CD4-positive, alpha-beta memory T cell (primary cell): ENCODE results near the gene NPAS2. TPM values are rescaled to one million over a fixed set of nuclear protein-coding genes. Genes with fewer than 3 reads are reported as not detected.

Source experiments
- CTCF ChIA-PET: fragments of 350-600 bp; sonication (Branson Sonifier 250); formaldehyde crosslinking; loops from one replicate; lab custom pipeline; 2021; ENCODE audit warnings: inconsistent platforms; ENCODE audit not compliant: partially characterized antibody; lab: Charles Lee
- POLR2A ChIA-PET: fragments of 350-600 bp; sonication (Branson Sonifier 250); formaldehyde crosslinking; loops from one replicate; lab custom pipeline; 2021; ENCODE audit not compliant: partially characterized antibody; lab: Charles Lee
- DNase-seq, 5 donors: peaks; one replicate each; pipeline versions ENCODE4 v3.0.0 to v3.0.0-alpha.2; 2020 to 2022; ENCODE audit warnings: mixed read lengths in 1 of 5
- H3K27ac ChIP-seq: one replicate; pipeline ENCODE4 v1.7.0; 2013; ENCODE audit warnings: low read depth, low read length
- H3K27me3 ChIP-seq: 2 replicates; pipeline ENCODE4 v1.7.0; 2013; ENCODE audit warnings: mild to moderate bottlenecking, low read length, moderate library complexity; ENCODE audit not compliant: insufficient read depth
- H3K36me3 ChIP-seq: 2 replicates; pipeline ENCODE4 v1.7.0; 2013; ENCODE audit warnings: mild to moderate bottlenecking, low read length, moderate library complexity; ENCODE audit not compliant: insufficient read depth
- H3K4me1 ChIP-seq: 2 replicates; pipeline ENCODE4 v1.7.0; 2013; ENCODE audit warnings: mild to moderate bottlenecking, low read length, moderate library complexity; ENCODE audit not compliant: insufficient read depth
- H3K4me3 ChIP-seq, 2 donors: one replicate each; pipeline ENCODE4 v1.7.0; 2013; ENCODE audit warnings: low read length in 2 of 2, mild to moderate bottlenecking in 1 of 2
- H3K9me3 ChIP-seq, 2 donors: one replicate each; pipeline ENCODE4 v1.7.0; 2013; ENCODE audit warnings: low read length in 2 of 2, control low read depth in 1 of 2; ENCODE audit not compliant: control insufficient read depth in 1 of 2
- H3K27ac Mint-ChIP-seq, 7 donors: one replicate each; pipeline ENCODE4 v1.8.0; 2020 to 2021; ENCODE audit warnings: mixed read lengths in 7 of 7, mild to moderate bottlenecking in 6 of 7, inconsistent platforms in 3 of 7, moderate library complexity in 3 of 7
- H3K27me3 Mint-ChIP-seq, 2 donors: one replicate each; pipeline ENCODE4 v1.8.0; 2020 to 2021; ENCODE audit warnings: mixed read lengths in 2 of 2
- H3K36me3 Mint-ChIP-seq, 2 donors: one replicate each; pipeline ENCODE4 v1.8.0; 2020 to 2021; ENCODE audit warnings: mixed read lengths in 2 of 2, inconsistent platforms in 1 of 2, mild to moderate bottlenecking in 1 of 2
- H3K4me1 Mint-ChIP-seq, 4 donors: one replicate each; pipeline ENCODE4 v1.8.0; 2020 to 2021; ENCODE audit warnings: mixed read lengths in 4 of 4, mild to moderate bottlenecking in 1 of 4
- H3K4me3 Mint-ChIP-seq, 8 donors: one replicate each; pipeline ENCODE4 v1.8.0; 2020 to 2021; ENCODE audit warnings: mixed read lengths in 8 of 8, mild to moderate bottlenecking in 7 of 8, moderate library complexity in 6 of 8, inconsistent platforms in 3 of 8
- H3K9me3 Mint-ChIP-seq, 8 donors: one replicate each; pipeline ENCODE4 v1.8.0; 2020 to 2021; ENCODE audit warnings: mixed read lengths in 8 of 8, mild to moderate bottlenecking in 5 of 8, inconsistent platforms in 3 of 8, moderate library complexity in 1 of 8
- intact Hi-C: fragments of 100-400 bp; cut with micrococcal nuclease; formaldehyde crosslinking; loops from one replicate; pipeline ENCODE4 v1.15.1; 2023
- polyA plus RNA-seq, 2 donors: library from polyadenylated mRNA; unstranded; fragments of 300-500 nt; fragmentation: Illumina TruSeq; gene quantifications; one replicate each; pipeline ENCODE4 v1.2.3, GENCODE V29; 2021
- total RNA-seq, 2 experiments: library from RNA; stranded (reverse); gene quantifications; one replicate each; pipeline ENCODE4 v1.2.3, GENCODE V29; 2021

The NPAS2 gene
- total and polyA plus RNA-seq, 4 experiments from 2014 or later = 0.79 to 2.6 (median 2.1) TPM; not detected in 1

- Mint-ChIP-seq H3K27ac (no peak overlapping the region), H3K9me3 (peaks cover 0 to 2% (median 0%) of the 10 kb centered on the region in 8 donors), H3K36me3 (no peaks in the 10 kb centered on the region), H3K4me3 (no peak overlapping the region), H3K4me1 (peaks cover 0 to 6% (median 5%) of the 10 kb centered on the region in 4 donors), H3K27me3 (no peaks in the 10 kb centered on the region)
- Histone ChIP-seq H3K27ac (no peak overlapping the region), H3K4me1 (no peaks in the 10 kb centered on the region), H3K4me3 (no peak overlapping the region), H3K9me3 (no peaks in the 10 kb centered on the region), H3K27me3 (no peaks in the 10 kb centered on the region), H3K36me3 (no peaks in the 10 kb centered on the region)
- ChIA-PET CTCF (no interaction called here), POLR2A (no interaction called here)
- no peak for DNase-seq
- intact Hi-C loops = no loop called here
Observed at GRCh38 chr2:100960688-100961087, 140.7 kb downstream of the NPAS2 start.

- Histone ChIP-seq H3K9me3 (no peaks in the 10 kb centered on the region), H3K4me3 (no peak overlapping the region), H3K27ac (no peak overlapping the region), H3K27me3 (no peaks in the 10 kb centered on the region), H3K4me1 (no peaks in the 10 kb centered on the region), H3K36me3 (no peaks in the 10 kb centered on the region)
- Mint-ChIP-seq H3K4me3 (no peak overlapping the region), H3K4me1 (peaks cover 0 to 5% (median 5%) of the 10 kb centered on the region in 4 donors), H3K9me3 (no peaks in the 10 kb centered on the region), H3K27ac (no peak overlapping the region), H3K36me3 (no peaks in the 10 kb centered on the region), H3K27me3 (no peaks in the 10 kb centered on the region)
- POLR2A ChIA-PET = interaction anchor here (1.3 kb wide), 1 partner anchor 38 kb away, joined by 3 read pairs; no protein-coding TSS in a partner anchor
- intact Hi-C loops = no loop called here
- no peak for DNase-seq
- CTCF ChIA-PET = no interaction called here
Observed at GRCh38 chr2:100962366-100963025, 142.6 kb downstream of the NPAS2 start.

- intact Hi-C loops = no loop called here
- no peak overlapping the region for H3K4me3 Mint-ChIP-seq
- CTCF ChIA-PET = no interaction called here
- H3K9me3 Mint-ChIP-seq = no peaks in the 10 kb centered on the region
- no peaks in the 10 kb centered on the region for H3K36me3 Mint-ChIP-seq
- H3K27ac Mint-ChIP-seq = no peak overlapping the region
- Histone ChIP-seq H3K4me1 (no peaks in the 10 kb centered on the region), H3K4me3 (no peak overlapping the region), H3K27ac (no peak overlapping the region), H3K9me3 (no peaks in the 10 kb centered on the region), H3K27me3 (no peaks in the 10 kb centered on the region), H3K36me3 (no peaks in the 10 kb centered on the region)
- H3K27me3 Mint-ChIP-seq = no peaks in the 10 kb centered on the region
- peaks cover 0 to 5% (median 5%) of the 10 kb centered on the region in 4 donors for H3K4me1 Mint-ChIP-seq
- DNase-seq = no peak
- POLR2A ChIA-PET = interaction anchor here (1.3 kb wide), 1 partner anchor 39 kb away, joined by 3 read pairs; no protein-coding TSS in a partner anchor
Observed at GRCh38 chr2:100963026-100963375, 143.1 kb downstream of the NPAS2 start.

GRCh38 chr2:100964222-100964621 lies 144.3 kb downstream of the NPAS2 start:
- Histone ChIP-seq H3K4me3 (no peak overlapping the region), H3K27ac (no peak overlapping the region), H3K9me3 (no peaks in the 10 kb centered on the region), H3K4me1 (no peaks in the 10 kb centered on the region), H3K27me3 (no peaks in the 10 kb centered on the region), H3K36me3 (no peaks in the 10 kb centered on the region)
- Mint-ChIP-seq H3K9me3 (no peaks in the 10 kb centered on the region), H3K36me3 (no peaks in the 10 kb centered on the region), H3K4me3 (no peak overlapping the region), H3K4me1 (peaks cover 0 to 5% (median 5%) of the 10 kb centered on the region in 4 donors), H3K27ac (peak overlapping the region in 1 of 7 donors; percentile 31), H3K27me3 (no peaks in the 10 kb centered on the region)
- no peak for DNase-seq
- intact Hi-C loops = no loop called here
- CTCF ChIA-PET = no interaction called here
- POLR2A ChIA-PET = no interaction called here

GRCh38 chr2:100964681-100965169 lies 144.8 kb downstream of the NPAS2 start:
- POLR2A ChIA-PET = no interaction called here

GRCh38 chr2:100965596-100965995 lies 145.7 kb downstream of the NPAS2 start:
- H3K4me1 ChIP-seq = no peaks in the 10 kb centered on the region
- POLR2A ChIA-PET = no interaction called here
- H3K9me3 Mint-ChIP-seq = no peaks in the 10 kb centered on the region
- no peak overlapping the region for H3K27ac Mint-ChIP-seq
- H3K4me3 ChIP-seq = no peak overlapping the region
- no peaks in the 10 kb centered on the region for H3K36me3 ChIP-seq
- H3K27me3 ChIP-seq = no peaks in the 10 kb centered on the region
- no peak for DNase-seq
- H3K4me3 Mint-ChIP-seq = no peak overlapping the region
- H3K9me3 ChIP-seq = no peaks in the 10 kb centered on the region
- peaks cover 0 to 2% of the 10 kb centered on the region in 2 donors for H3K27me3 Mint-ChIP-seq
- H3K4me1 Mint-ChIP-seq = peaks cover 0 to 5% (median 4%) of the 10 kb centered on the region in 4 donors
- CTCF ChIA-PET = no interaction called here
- no peaks in the 10 kb centered on the region for H3K36me3 Mint-ChIP-seq
- H3K27ac ChIP-seq = no peak overlapping the region
- intact Hi-C loops = no loop called here

More at GRCh38 chr2:100964681-100965169, 144.8 kb downstream of the NPAS2 start:
- Mint-ChIP-seq H3K4me3 (no peak overlapping the region), H3K27ac (no peak overlapping the region), H3K27me3 (peaks cover 0 to under 1% of the 10 kb centered on the region in 2 donors), H3K4me1 (peaks cover 0 to 5% (median 4%) of the 10 kb centered on the region in 4 donors), H3K9me3 (no peaks in the 10 kb centered on the region), H3K36me3 (no peaks in the 10 kb centered on the region)
- no peaks in the 10 kb centered on the region for H3K4me1 ChIP-seq
- H3K9me3 ChIP-seq = no peaks in the 10 kb centered on the region
- CTCF ChIA-PET = no interaction called here
- DNase-seq = no peak
- intact Hi-C loops = no loop called here
- H3K36me3 ChIP-seq = no peaks in the 10 kb centered on the region
- H3K27ac ChIP-seq = no peak overlapping the region
- H3K4me3 ChIP-seq = no peak overlapping the region
- no peaks in the 10 kb centered on the region for H3K27me3 ChIP-seq

- DNase-seq = no peak
- Mint-ChIP-seq H3K36me3 (no peaks in the 10 kb centered on the region), H3K9me3 (no peaks in the 10 kb centered on the region), H3K27ac (no peak overlapping the region), H3K4me3 (no peak overlapping the region), H3K27me3 (peaks cover 2 to 3% of the 10 kb centered on the region in 2 donors), H3K4me1 (peaks cover 0 to 5% (median 4%) of the 10 kb centered on the region in 4 donors)
- intact Hi-C loops = no loop called here
- no peak overlapping the region for H3K4me3 ChIP-seq
- no peak overlapping the region for H3K27ac ChIP-seq
- no peaks in the 10 kb centered on the region for H3K4me1 ChIP-seq
- ChIA-PET POLR2A (no interaction called here), CTCF (interaction anchor here (0.7 kb wide), 1 partner anchor 13 kb away, joined by 3 read pairs; no protein-coding TSS in a partner anchor)
- H3K36me3 ChIP-seq = no peaks in the 10 kb centered on the region
- H3K9me3 ChIP-seq = no peaks in the 10 kb centered on the region
- no peaks in the 10 kb centered on the region for H3K27me3 ChIP-seq
Observed at GRCh38 chr2:100967716-100968115, 147.8 kb downstream of the NPAS2 start.
